GM19452 (cell line): Measurements from ENCODE around the gene TSSK3.

Experiments
- ATAC-seq: cut with Tn5 transposase; IDR thresholded peaks from one replicate; pipeline ENCODE4 v1.9.1; 2021; ENCODE audit not compliant: unreplicated experiment

The TSSK3 gene

GRCh38 chr1:32362474-32363313 lies at the start of gene TSSK3, which contains the start of gene FAM229A:
Gene TSSK3 (plus strand): TSS chr1:32362539. CDS start chr1:32362702, 163 bp downstream.
Gene FAM229A (minus strand): TSS chr1:32362485. CDS start chr1:32362091, 394 bp downstream.
- ATAC-seq: no peak

GRCh38 chr1:32316903-32317277 lies 45.4 kb upstream of the TSSK3 start:
- ATAC-seq: no peak

GRCh38 chr1:32318127-32318869 lies 44.0 kb upstream of the TSSK3 start:
- ATAC-seq: no peak

- no peak for ATAC-seq
These were observed 40.5 kb upstream of the TSSK3 start for GRCh38 chr1:32321712-32322291.

- no peak for ATAC-seq
These were observed 35.1 kb upstream of the TSSK3 start for GRCh38 chr1:32327204-32327603.

- ATAC-seq: no peak
These were observed 32.3 kb upstream of the TSSK3 start for GRCh38 chr1:32329931-32330466.

GRCh38 chr1:32330558-32331151 lies 31.7 kb upstream of the TSSK3 start:
- no peak for ATAC-seq

GRCh38 chr1:32331549-32331948 lies 30.8 kb upstream of the TSSK3 start:
- ATAC-seq: no peak

GRCh38 chr1:32332290-32333079 lies 29.9 kb upstream of the TSSK3 start:
- no peak for ATAC-seq

- ATAC-seq: no peak
These were observed 28.9 kb upstream of the TSSK3 start for GRCh38 chr1:32333251-32333963.

GRCh38 chr1:32334274-32334861 lies 28.0 kb upstream of the TSSK3 start:
- no peak for ATAC-seq

- ATAC-seq: no peak
These were observed 27.3 kb upstream of the TSSK3 start for GRCh38 chr1:32334864-32335534.

- ATAC-seq: no peak
These were observed 26.9 kb upstream of the TSSK3 start for GRCh38 chr1:32335535-32335789.

- peak; percentile 36 for ATAC-seq
These were observed 26.3 kb upstream of the TSSK3 start, which contains the start of gene MARCKSL1 for GRCh38 chr1:32335790-32336590. Gene MARCKSL1 (minus strand): TSS chr1:32336233. CDS start chr1:32336033, 200 bp downstream.

- ATAC-seq: no peak
These were observed 25.8 kb upstream of the TSSK3 start for GRCh38 chr1:32336591-32336932.

- ATAC-seq: no peak
These were observed 25.2 kb upstream of the TSSK3 start for GRCh38 chr1:32336963-32337675.

GRCh38 chr1:32337855-32338636 lies 24.3 kb upstream of the TSSK3 start:
- ATAC-seq: no peak
